Measurements from ENCODE around the gene PFKP.

The PFKP gene

GRCh38 chr10:3109196-3109595 lies 41.8 kb downstream of the PFKP start:
- H3K27me3 ChIP-seq (ENCODE audit: insufficient read depth, poor library complexity, severe bottlenecking) = no peaks in the 10 kb centered on the region
- H3K27ac ChIP-seq (replicated peaks) = no peak overlapping the region
- DNase-seq (ENCODE audit: low read depth in 1 of 2, low spot score in 1 of 2) = no peak
- no peak for TF ChIP-seq POLR2AphosphoS5 (IDR thresholded peaks at IDR 0.05; ENCODE audit: low read depth)
- TF ChIP-seq SPI1 (IDR thresholded peaks at IDR 0.05; ENCODE audit: borderline replicate concordance, low read depth) = no peak
- TF ChIP-seq, protein P1, sequence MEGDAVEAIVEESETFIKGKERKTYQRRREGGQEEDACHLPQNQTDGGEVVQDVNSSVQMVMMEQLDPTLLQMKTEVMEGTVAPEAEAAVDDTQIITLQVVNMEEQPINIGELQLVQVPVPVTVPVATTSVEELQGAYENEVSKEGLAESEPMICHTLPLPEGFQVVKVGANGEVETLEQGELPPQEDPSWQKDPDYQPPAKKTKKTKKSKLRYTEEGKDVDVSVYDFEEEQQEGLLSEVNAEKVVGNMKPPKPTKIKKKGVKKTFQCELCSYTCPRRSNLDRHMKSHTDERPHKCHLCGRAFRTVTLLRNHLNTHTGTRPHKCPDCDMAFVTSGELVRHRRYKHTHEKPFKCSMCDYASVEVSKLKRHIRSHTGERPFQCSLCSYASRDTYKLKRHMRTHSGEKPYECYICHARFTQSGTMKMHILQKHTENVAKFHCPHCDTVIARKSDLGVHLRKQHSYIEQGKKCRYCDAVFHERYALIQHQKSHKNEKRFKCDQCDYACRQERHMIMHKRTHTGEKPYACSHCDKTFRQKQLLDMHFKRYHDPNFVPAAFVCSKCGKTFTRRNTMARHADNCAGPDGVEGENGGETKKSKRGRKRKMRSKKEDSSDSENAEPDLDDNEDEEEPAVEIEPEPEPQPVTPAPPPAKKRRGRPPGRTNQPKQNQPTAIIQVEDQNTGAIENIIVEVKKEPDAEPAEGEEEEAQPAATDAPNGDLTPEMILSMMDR (IDR thresholded peaks at IDR 0.05; ENCODE audit: insufficient read depth, low read length) = no peak
- TF ChIP-seq, protein P2, sequence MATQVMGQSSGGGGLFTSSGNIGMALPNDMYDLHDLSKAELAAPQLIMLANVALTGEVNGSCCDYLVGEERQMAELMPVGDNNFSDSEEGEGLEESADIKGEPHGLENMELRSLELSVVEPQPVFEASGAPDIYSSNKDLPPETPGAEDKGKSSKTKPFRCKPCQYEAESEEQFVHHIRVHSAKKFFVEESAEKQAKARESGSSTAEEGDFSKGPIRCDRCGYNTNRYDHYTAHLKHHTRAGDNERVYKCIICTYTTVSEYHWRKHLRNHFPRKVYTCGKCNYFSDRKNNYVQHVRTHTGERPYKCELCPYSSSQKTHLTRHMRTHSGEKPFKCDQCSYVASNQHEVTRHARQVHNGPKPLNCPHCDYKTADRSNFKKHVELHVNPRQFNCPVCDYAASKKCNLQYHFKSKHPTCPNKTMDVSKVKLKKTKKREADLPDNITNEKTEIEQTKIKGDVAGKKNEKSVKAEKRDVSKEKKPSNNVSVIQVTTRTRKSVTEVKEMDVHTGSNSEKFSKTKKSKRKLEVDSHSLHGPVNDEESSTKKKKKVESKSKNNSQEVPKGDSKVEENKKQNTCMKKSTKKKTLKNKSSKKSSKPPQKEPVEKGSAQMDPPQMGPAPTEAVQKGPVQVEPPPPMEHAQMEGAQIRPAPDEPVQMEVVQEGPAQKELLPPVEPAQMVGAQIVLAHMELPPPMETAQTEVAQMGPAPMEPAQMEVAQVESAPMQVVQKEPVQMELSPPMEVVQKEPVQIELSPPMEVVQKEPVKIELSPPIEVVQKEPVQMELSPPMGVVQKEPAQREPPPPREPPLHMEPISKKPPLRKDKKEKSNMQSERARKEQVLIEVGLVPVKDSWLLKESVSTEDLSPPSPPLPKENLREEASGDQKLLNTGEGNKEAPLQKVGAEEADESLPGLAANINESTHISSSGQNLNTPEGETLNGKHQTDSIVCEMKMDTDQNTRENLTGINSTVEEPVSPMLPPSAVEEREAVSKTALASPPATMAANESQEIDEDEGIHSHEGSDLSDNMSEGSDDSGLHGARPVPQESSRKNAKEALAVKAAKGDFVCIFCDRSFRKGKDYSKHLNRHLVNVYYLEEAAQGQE (IDR thresholded peaks at IDR 0.05; ENCODE audit: insufficient replicate concordance, low read depth) = no peak
- TF ChIP-seq GABPA (IDR thresholded peaks at IDR 0.05; ENCODE audit: low read depth) = no peak
- H3K4me3 ChIP-seq (replicated peaks; ENCODE audit: insufficient read depth, low read length) = no peak overlapping the region

GRCh38 chr10:3109633-3110032 lies 42.3 kb downstream of the PFKP start:
- no peak overlapping the region for H3K27ac ChIP-seq (replicated peaks)
- H3K4me3 ChIP-seq (replicated peaks; ENCODE audit: insufficient read depth, low read length) = no peak overlapping the region
- no peaks in the 10 kb centered on the region for H3K27me3 ChIP-seq (ENCODE audit: insufficient read depth, poor library complexity, severe bottlenecking)
- no peak for DNase-seq (ENCODE audit: low read depth in 1 of 2, low spot score in 1 of 2)
- TF ChIP-seq, protein P1 (IDR thresholded peaks at IDR 0.05; ENCODE audit: insufficient read depth, low read length) = no peak
- no peak for TF ChIP-seq SPI1 (IDR thresholded peaks at IDR 0.05; ENCODE audit: borderline replicate concordance, low read depth)
- TF ChIP-seq, protein P2 (IDR thresholded peaks at IDR 0.05; ENCODE audit: insufficient replicate concordance, low read depth) = no peak
- TF ChIP-seq POLR2AphosphoS5 (IDR thresholded peaks at IDR 0.05; ENCODE audit: low read depth) = no peak

GRCh38 chr10:3110782-3111620 lies 43.7 kb downstream of the PFKP start:
- no peak overlapping the region for H3K27ac ChIP-seq (replicated peaks)
- no peaks in the 10 kb centered on the region for H3K27me3 ChIP-seq (ENCODE audit: insufficient read depth, poor library complexity, severe bottlenecking)
- no peak overlapping the region for H3K4me3 ChIP-seq (replicated peaks; ENCODE audit: insufficient read depth, low read length)
- TF ChIP-seq, protein P2 (IDR thresholded peaks at IDR 0.05; ENCODE audit: insufficient replicate concordance, low read depth) = no peak
- TF ChIP-seq GABPA (IDR thresholded peaks at IDR 0.05; ENCODE audit: low read depth) (no peak), POLR2AphosphoS5 (IDR thresholded peaks at IDR 0.05; ENCODE audit: low read depth) (no peak), SPI1 (IDR thresholded peaks at IDR 0.05; ENCODE audit: borderline replicate concordance, low read depth) (no peak)
- TF ChIP-seq, protein P1 (IDR thresholded peaks at IDR 0.05; ENCODE audit: insufficient read depth, low read length) = no peak
- DNase-seq (ENCODE audit: low read depth in 1 of 2, low spot score in 1 of 2) = no peak

All from HL-60 (cell line).